ENCODE results near the gene CDK19. TPM values are rescaled to one million over a fixed set of nuclear protein-coding genes. Genes with fewer than 3 reads are reported as not detected.
"Not testable (repeated sequence)": the region's sequence is repeated elsewhere in the genome, so short reads cannot be mapped to it uniquely, and the experiment has no call there.

The CDK19 gene
- total RNA-seq, 1 experiment from 2014 or later: 30.7 TPM

DNA sequence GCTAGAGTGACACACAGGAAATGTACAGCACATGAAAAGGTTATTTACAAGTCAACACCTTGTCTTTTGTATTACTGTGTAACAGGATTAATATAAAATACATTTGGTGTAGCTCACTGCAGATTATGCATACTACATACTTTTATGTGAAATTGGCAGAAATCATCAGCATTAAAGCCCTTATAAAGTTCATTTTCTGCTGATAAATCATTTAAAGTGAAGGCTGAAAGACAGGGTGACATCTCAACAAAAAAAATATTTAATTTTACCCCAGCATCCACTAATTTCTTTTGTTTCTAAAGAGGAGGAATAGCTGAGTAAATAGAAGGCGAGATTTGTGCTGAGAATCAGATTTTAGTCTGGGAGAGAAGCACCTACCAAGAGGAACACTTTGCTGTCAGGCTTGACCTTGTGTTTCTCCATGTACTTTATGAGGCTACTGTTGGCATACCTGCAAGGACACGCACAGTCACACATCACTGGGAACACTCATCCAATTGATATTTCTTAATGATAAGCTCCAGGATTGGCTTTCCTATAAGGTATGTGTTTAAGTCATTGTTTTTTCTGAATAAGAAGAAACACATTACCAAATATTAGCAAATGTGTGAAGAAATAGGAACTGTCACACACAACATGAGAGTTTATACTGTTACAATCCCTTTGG is 192.2 kb downstream of the CDK19 start:
- no peak for DNase-seq (ENCODE audit: low read depth)

DNA sequence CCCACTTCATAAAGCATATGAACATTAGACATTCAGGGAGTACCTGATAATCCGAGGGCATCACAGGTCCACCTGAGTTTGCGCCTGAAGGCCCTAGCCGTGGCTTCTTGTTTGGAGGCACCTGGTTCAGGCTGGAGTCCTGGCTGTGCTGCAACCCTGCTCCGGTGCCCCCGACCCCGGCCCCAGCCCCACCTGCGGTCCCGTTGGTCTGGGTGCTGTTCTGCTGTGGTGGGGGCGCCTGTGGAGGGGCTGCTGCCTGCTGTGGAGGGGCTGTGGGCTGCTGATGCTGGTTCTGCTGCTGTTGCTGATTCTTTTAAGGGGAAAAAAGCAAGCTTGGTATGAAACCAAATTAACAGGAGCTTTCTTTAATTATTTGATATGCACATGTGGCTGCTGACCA is 194.2 kb downstream of the CDK19 start:
- DNase-seq (ENCODE audit: low read depth): no peak

DNA sequence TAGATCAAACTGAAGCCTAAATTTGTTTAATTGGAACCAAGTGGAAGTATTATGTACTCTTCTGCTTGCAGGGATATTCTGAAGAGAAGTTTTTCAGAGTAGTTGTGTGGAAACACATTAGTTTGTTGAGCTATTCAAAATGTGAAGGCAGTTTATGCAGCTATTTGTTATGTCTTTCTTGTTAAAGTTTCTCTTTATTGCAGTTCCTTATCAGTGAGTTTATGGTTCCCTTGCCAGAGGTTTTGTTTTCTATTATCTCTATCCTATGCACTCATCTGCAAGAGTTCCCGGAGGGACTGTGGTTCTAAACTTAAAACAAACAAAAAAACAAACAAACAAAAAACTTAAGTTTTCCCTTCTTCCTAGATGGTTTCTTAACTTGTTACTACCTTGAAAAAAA is 195.2 kb downstream of the CDK19 start:
- no peak for DNase-seq (ENCODE audit: low read depth)

DNA sequence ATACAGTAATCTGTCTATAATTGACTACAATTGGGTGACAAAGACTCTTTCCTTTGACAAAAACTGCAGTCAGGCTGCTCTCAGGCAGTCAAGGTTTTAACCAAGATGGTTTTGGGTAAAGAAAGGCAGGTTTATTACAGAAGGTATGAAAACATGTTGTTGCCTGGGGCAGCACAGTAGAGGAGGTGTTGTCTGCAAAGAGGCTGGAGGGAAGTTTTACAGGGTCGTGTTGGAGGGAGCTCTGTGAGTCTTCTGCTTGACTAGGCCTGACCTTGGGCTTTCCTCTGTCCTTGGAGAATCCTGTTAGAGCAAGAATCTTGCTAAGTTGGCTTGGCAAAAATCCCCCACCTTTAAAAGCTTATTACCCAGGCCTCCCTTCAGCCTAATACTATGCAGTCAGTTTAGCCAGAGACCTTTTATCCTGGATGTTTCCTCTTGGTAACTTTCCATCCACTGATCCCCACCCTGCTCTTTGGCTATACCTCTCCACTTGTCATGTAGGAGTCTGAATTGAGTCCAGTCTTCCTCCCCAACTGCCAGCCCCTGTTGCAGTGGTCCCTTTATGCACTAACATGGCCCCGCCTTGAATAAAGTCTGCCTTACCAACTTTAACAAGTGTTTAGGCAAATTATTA is 195.9 kb downstream of the CDK19 start:
- DNase-seq (ENCODE audit: low read depth): no peak

DNA sequence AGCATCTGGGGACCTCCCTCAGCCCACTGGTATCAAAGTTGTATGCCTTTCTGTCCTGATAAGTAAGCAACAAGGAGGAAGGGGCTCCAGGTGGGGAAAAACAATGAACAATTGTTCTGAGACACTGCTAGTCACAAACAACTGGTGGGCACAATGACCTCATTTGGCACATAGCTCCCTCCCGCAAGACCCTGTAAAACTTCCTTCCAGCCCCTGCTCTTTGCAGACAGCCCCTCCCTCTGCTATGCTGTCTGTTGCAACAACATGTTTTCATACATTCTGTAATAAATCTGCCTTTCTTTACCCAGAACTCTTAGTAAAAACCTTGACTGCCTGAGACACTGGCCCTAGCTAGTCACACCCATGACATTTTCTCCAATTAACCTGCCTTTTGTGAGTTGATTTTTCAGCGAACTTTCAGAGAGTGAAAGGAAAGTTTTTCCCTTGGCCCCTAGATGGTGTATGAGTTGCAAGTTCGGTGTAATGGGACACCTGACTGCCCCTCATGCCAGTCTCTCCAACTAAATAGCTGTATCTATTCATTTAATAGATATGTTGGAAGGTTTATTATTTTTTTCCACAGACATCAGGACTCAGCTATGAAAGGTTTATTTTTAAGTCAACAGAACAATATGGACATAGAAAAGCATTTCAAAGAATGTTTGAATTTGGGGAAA is 196.5 kb downstream of the CDK19 start:
- DNase-seq (ENCODE audit: low read depth): peak; percentile 34

DNA sequence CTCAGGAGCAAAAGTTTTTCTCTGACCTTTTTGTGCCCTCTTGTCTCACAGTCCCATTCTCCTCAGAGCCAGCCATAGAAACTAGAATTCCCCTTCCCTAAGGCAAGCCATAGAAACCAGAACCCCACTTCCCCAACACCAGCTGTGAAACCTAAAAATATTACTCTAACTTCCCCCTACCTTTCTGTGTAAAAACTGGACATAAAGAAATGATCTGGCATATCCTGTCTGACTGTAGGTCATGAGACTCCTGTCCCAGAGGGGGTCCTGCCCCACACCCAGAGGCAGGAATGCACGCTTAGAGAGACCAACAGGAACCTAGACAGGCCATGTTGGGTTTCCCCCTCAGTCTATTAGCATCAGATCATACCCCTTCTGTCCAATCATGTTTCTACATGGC is 198.2 kb downstream of the CDK19 start:
- DNase-seq (ENCODE audit: low read depth): no peak

DNA sequence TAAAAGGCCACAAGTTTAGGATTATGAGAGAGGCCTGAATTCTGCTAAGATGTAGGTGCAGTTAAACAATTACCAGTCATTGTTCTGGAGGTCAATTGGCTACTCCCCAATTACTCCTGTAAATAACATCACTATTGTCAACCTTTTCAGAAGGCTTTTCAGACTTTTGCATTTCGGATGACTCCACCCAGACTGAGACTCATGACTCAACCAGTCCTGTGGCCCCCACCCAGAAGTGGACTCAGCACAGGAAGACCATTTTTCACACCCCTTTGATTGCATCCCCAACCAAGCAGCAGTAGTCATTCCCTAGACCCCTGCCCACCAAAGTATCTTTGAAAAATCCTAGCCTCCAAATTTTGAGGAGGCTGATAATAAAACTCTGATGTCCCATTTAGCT is 199.5 kb downstream of the CDK19 start:
- DNase-seq (ENCODE audit: low read depth): no peak

DNA sequence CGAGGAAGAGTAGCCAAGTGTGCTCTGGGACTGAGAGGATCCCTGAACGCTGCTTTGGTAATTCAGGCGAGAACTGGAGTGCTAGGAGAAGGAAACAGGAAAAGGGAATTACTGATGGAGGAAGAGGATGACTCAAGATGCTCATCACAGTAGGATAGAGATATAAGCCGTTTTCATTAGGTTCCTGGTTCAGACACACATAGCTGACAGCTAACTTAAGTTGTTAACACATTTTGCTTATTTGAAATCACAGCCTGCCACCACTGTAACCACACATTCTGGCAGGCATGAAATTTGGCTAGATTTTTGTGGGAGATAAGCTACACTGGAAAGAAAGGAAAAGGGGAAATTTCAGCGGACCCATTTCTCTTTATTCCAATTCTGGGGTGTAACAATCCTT is 200.7 kb downstream of the CDK19 start:
- DNase-seq (ENCODE audit: low read depth): no peak

DNA sequence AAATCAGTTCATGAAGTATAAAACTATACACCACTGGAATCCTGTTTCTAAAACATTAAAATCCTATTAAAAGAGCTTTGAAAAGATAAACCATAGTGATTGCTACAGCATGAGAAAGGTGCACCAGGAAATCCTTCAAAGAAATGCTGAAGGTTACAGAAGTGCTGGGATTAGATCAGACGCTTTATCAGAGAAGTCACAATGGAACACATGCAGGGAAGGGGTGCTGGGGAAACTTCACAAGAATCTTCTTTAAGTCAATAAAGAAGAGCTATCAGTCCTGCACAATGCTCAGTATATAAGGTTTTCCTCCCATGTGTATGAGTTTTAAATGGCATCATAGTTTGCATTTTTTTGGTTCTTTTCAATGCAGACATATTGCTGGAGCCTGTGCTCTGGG is 201.2 kb downstream of the CDK19 start:
- no peak for DNase-seq (ENCODE audit: low read depth)

DNA sequence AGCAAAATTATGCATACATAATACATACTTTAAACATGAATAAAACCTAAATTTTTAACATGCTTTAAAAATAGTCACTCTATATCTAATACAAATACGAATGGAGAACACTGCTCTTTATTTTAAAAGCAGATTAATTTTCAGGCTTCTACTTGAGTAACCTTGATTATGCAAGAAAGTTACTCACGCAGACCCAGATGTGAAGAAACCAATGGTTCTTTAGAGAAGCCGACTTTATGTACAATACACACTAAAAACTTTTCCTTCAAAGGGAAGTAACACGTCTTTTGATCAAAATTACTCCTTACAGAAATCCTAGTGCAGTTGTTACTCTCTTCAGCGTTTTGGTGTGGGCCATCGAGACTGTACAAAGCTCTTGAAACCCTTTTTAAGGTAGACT is 201.9 kb downstream of the CDK19 start:
- DNase-seq (ENCODE audit: low read depth): no peak

DNA sequence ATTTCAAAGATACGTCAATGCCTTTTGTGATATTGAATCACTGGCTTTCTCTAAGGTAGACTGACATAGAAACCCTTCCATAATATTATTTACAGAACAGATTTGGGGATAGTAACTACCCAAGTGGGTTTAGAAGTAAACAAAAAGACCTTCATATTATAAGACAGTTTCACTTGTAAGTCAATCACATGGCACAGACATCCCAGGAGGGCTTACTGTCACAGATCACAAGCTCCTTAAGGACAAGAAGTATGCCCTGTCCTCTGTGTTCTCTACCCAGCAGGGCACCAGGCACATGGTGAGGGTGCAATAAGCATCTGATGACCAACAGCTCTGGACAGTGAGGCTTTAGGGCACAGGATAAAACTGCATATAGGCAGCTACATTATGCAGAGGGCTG is 203.0 kb downstream of the CDK19 start:
- DNase-seq (ENCODE audit: low read depth): no peak

DNA sequence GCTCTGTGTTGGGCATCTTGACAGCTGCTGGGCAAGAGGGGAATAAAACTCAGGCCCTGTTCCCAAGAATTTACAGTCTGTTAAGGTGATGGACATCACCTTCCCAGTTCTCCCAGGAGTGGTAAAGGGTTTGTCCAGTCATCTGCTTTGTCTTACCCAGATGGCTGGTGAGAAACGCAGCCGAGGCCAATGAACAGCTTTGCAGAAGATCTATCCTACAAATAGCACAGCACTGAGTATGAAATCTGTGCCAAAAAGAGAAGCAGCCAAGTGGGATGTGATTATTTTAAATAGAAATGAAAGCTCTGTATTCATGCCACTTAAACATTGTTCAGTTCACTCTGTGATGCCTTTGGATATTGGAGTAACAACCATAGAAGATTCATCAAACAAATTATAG is 206.2 kb downstream of the CDK19 start:
- no peak for DNase-seq (ENCODE audit: low read depth)

DNA sequence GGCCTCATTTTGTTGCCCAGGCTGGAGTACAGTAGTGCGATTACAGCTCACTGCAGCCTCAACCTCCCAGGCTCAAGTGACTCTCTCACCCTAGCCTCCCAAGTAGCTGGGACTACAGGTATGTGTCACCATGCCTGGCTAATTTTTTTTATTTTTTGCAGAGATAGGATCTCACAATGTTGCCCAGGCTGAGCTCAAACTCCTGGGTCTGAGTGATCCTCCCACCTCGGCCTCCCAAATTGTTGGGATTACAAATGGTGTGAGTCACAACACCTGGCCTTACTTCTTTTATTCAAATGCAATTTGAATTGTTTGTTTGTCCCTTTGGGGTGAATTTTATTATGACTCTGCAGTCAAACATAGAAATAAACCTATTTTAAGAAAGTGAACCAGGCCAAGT is 207.1 kb downstream of the CDK19 start:
- DNase-seq (ENCODE audit: low read depth): peak; percentile 60

DNA sequence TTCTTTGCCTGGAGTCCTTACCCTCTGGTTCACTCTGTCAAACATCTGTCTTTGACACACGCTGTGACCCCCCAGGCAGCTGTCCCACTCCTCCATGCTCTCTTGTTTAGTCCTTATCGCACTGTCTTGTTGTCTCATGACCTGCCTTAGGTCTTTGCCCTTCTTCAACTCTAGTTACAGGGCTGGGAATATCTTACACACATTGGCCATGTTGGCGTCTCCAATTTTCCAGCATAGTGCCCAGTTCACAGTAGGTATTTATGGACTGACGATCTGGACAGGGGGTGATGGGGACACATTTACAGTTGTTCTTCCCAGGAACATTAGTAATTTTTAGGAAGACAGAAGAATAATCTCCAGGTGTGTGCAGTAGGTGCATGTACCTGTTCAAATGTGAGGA is 209.1 kb downstream of the CDK19 start:
- no peak for DNase-seq (ENCODE audit: low read depth)

DNA sequence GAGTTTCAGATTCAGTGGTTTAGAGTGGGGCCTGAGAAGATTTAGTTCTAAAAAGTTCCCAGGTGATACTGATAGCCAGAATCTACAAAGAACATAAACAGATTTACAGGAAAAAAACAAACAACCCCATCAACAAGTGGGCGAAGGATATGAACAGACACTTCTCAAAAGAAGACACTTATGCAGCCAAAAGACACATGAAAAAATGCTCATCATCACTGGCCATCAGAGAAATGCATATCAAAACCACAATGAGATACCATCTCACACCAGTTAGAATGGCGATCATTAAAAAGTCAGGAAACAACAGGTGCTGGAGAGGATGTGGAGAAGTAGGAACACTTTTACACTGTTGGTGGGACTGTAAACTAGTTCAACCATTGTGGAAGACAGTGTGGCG is 214.6 kb downstream of the CDK19 start:
- DNase-seq (ENCODE audit: low read depth): not testable (repeated sequence)

DNA sequence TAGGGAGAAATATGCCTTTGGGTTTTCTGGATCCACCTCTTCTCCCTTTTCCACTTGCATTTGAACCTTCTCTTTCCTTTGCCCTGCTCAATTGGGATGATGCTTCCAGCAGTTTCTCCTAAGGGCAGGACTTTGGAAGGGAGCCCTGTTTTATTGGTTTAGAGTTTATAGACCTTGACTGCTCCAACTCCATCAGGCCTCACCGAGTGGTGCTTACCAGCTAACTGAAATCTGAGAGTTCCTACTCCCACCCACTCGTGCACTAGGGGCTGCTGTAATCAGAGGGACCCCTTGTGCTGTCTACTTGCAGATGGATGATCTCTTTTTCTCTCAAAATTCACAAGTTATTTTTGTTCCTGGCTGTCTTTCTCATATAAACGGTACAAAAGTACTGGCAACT is 217.5 kb downstream of the CDK19 start:
- DNase-seq (ENCODE audit: low read depth): no peak

DNA sequence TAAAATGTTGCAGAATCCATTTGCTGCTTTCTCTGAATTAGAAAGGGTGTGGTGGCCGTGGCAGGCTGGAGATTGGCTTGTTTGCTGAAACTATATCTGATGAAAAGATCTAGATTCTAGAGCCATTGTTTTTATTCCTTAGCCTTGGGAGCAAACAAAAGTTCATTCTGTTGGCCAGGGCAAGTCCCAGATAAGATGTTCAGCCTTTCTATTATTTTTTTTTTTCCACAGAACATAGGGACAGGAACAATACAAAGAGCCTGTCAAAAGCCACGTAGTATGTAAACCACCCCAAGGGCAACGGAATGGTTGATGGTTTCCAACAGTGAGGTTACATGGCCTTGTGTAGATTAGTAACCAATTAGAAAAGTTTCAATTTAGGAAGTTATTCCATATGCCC is 218.9 kb downstream of the CDK19 start:
- no peak for DNase-seq (ENCODE audit: low read depth)

DNA sequence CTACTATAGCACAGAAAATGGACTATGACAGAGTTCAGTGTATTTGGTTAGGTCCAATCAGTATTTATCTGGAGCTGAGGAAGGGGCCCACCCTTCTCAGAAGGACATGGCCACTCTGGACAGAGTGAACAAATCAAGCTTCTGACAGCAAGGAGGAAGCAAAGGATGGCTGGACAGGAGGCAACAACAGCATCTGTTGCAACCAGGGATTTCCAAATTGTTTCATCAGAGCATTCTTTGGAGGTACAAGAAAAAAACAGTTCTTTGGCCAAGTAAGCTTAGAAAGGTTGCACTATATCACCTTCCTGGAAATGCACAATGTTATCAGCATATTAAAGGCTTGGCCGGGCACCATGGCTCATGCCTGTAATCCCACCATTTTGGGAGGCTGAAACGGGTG is 220.2 kb downstream of the CDK19 start:
- no peak for DNase-seq (ENCODE audit: low read depth)

DNA sequence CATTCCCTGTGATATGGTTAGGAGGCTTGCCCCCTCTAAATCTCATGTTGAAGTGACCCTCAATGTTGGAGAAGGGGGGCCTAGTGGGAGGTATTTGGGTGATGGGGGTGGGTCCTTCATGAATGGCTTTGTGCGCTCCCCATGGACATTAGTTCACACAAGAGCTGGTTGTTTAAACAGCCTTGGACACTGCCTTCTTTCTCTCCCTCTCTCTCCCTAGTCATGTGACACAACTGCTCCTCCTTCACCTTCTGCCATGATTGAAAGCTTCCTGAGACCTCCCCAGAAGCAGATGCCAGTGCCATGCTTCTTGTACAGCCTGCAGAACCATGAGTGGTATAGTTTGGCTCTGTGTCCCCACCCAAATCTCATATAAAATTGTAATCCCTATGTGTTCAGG is 221.6 kb downstream of the CDK19 start:
- no peak for DNase-seq (ENCODE audit: low read depth)

DNA sequence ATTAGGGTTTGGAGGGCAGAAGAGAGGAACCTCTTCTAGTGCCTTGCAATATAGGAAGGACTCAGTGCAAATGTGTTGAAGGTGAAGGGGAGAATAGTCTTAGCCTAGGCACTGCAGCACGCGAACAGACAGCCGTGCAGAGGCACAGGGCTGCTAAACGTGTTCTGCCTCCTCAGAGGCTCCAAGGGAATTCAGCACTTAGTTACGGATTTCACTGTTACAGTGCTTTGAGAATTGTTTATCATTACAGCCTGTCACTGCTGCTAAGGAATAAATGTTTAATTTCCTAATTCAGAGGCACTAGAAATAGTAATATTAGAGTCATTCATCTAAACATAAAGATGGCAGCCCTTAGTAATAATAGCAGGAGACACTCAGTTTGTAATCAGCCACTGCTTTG is 222.5 kb downstream of the CDK19 start:
- no peak for DNase-seq (ENCODE audit: low read depth)

DNA sequence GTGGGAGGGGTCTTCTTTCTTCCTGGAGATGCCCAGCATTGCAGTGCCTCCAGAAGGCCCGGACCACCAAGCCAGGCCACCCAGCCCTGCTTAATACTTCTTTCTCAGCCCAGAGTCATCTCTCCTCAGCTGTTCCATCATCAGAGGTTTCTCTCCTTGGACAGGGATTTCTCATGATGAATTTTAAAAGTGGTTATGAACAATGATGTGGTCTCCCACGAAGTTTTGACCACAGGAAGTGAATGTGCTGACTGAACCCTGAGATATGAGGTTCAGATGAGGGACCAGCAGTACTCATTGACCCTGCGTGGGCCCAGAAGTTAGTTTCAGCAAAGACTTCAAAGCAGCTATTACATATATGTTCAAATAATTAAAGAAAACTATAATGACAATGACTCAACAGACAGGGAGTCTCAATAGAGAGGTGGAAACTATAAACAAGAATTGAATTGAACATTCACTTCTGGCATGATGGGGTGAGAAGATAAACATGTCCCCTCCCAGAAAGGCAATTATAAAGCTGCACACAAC is 224.4 kb downstream of the CDK19 start:
- DNase-seq (ENCODE audit: low read depth): peak; percentile 78

DNA sequence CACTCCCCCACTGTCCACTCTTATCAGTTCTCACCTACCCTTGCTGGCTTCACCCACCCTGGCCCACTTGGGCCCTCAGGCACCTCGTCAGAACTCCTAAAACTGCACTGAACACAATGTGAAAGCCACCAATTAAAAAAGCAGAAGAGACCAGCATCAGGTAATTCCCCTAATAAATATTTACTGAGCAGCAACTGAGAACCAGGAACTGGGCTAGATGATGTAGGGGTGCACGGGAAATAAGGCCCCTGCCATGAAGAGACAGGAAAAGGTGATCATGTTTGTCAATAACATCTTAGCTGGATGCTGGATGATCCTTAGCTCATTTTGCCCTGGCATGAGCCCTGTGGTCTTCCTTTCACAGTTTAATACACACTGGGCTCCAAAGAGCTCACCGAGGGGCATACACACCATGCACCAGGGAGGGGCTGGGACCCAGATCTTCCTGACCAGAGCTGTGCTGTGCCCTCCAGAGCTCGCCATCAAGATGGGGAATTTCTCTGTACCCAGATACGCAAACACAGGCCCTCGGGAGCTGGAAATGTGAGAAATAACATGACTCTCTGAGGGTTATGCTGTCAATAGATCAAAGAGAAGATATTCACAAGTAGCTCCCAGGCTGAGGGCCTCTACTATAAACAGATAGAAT is 225.3 kb downstream of the CDK19 start:
- no peak for DNase-seq (ENCODE audit: low read depth)

DNA sequence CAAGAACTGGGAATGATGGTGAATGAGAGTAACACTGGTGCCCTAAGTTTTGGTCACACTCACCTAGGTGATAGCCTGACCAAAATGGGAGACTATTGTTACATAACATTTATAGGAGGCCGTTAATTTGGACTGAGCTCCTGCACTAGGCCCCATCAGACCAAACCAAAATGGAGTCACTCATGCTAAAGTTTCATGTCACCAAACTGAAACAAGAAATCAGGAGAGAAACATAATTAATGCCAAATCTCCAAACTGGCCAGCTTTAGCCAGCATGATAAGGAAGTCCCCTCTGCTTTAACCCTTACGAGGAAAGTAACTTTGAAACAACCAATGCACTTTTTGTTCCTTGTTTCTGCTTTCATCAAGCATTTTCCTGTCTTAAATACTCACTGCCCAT is 227.9 kb downstream of the CDK19 start:
- DNase-seq (ENCODE audit: low read depth): no peak

Measured in M059J (cell line).